Loucy (cell line): Measurements from ENCODE around the gene TIMD4.

Experiments
- H2AFZ ChIP-seq: fragments of 200-600 bp; sonication (generic); 2 replicates; pipeline ENCODE4 v1.6.0; 2016; ENCODE audit warnings: antibody characterized with exemption, mild to moderate bottlenecking, low read length, moderate library complexity
- H3F3A ChIP-seq: fragments of 200-600 bp; 2 replicates; pipeline ENCODE4 v1.6.0; 2016; ENCODE audit warnings: antibody characterized with exemption, low read depth, mild to moderate bottlenecking
- H3K27me3 ChIP-seq: fragments of 200-600 bp; sonication (generic); 2 replicates; pipeline ENCODE4 v1.6.1; 2014; ENCODE audit warnings: low read length, mild to moderate bottlenecking; ENCODE audit not compliant: insufficient read depth, poor library complexity, severe bottlenecking
- H3K36me3 ChIP-seq: fragments of 200-600 bp; sonication (generic); 2 replicates; pipeline ENCODE4 v1.6.1; 2016; ENCODE audit warnings: low read length; ENCODE audit not compliant: insufficient read depth
- H3K4me1 ChIP-seq: fragments of 200-600 bp; sonication (generic); 2 replicates; pipeline ENCODE4 v1.5.1; 2014; ENCODE audit warnings: low read length, mild to moderate bottlenecking; ENCODE audit not compliant: insufficient read depth, poor library complexity, severe bottlenecking
- H3K4me2 ChIP-seq: fragments of 200-600 bp; sonication (generic); 2 replicates; pipeline ENCODE4 v1.6.0; 2014; ENCODE audit warnings: antibody characterized with exemption, low read length, low read depth, mild to moderate bottlenecking; ENCODE audit not compliant: poor library complexity, severe bottlenecking
- H3K4me3 ChIP-seq: fragments of 200-600 bp; sonication (generic); 2 replicates; pipeline ENCODE4 v1.5.1; 2014; ENCODE audit warnings: low read length, mild to moderate bottlenecking, mixed read lengths; ENCODE audit not compliant: poor library complexity, severe bottlenecking
- H3K79me2 ChIP-seq: fragments of 200-600 bp; sonication (generic); 2 replicates; pipeline ENCODE4 v1.6.1; 2014; ENCODE audit warnings: low read length; ENCODE audit not compliant: insufficient read depth
- H3K9ac ChIP-seq: fragments of 200-600 bp; sonication (generic); 2 replicates; pipeline ENCODE4 v1.6.0; 2014; ENCODE audit warnings: mild to moderate bottlenecking, low read depth, low read length, moderate library complexity; ENCODE audit not compliant: poor library complexity, severe bottlenecking
- H3K9me2 ChIP-seq: fragments of 200-600 bp; sonication (generic); replicated peaks from 2 replicates; pipeline ENCODE4 v1.6.1; 2016; ENCODE audit warnings: low read depth, low read length, mixed read lengths
- H3K9me3 ChIP-seq: fragments of 200-600 bp; sonication (generic); 2 replicates; pipeline ENCODE4 v1.6.1; 2014; ENCODE audit warnings: mild to moderate bottlenecking, antibody characterized with exemption, low read length, low read depth; ENCODE audit not compliant: insufficient read depth
- H4K20me1 ChIP-seq: fragments of 200-600 bp; sonication (generic); 2 replicates; pipeline ENCODE4 v1.6.0; 2014; ENCODE audit warnings: antibody characterized with exemption, low read length, mild to moderate bottlenecking; ENCODE audit not compliant: insufficient read depth, poor library complexity, severe bottlenecking
- EZH2phosphoT487 ChIP-seq: fragments of 200-600 bp; IDR thresholded peaks from 2 replicates; pipeline ENCODE4 v1.6.1; 2018; ENCODE audit warnings: antibody characterized with exemption, mild to moderate bottlenecking, moderate library complexity, borderline replicate concordance
- TF ChIP-seq, protein P1 (sequence below): fragments of 200-600 bp; sonication (generic); conservative IDR thresholded peaks from 2 replicates; pipeline ENCODE4 v1.5.1; 2014; ENCODE audit warnings: mild to moderate bottlenecking, antibody characterized with exemption, low read length

Gene TIMD4

DNA sequence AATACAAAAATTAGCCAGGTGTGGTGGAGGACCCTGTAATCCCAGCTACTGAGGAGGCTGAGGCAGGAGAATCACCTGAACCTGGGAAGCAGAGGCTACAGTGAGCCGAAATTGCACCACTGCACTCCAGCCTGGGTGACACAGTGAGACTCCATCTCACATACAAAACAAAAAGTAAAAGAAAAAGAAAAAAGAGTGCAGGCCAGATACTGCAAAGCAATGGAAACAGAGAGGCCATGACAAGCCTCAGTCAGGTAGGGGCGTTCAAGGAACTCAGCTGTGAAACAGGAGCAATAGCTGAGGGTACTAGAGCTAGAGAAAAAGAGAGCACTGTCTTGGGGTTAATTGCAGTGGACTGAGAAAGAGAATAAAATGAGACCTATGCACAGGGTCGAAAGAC, 56.2 kb downstream of the TIMD4 start:
- Histone ChIP-seq H3K4me1 (no peaks in the 10 kb centered on the region), H3F3A (no peaks in the 10 kb centered on the region), H2AFZ (no peak overlapping the region), H4K20me1 (no peaks in the 10 kb centered on the region), H3K36me3 (no peaks in the 10 kb centered on the region), H3K27me3 (no peaks in the 10 kb centered on the region), H3K79me2 (no peaks in the 10 kb centered on the region), H3K4me3 (no peak overlapping the region), H3K9ac (no peak overlapping the region), H3K9me3 (no peaks in the 10 kb centered on the region), H3K4me2 (no peak overlapping the region), H3K9me2 (no peaks in the 10 kb centered on the region)
- TF ChIP-seq EZH2phosphoT487: no peak
- TF ChIP-seq, protein P1, sequence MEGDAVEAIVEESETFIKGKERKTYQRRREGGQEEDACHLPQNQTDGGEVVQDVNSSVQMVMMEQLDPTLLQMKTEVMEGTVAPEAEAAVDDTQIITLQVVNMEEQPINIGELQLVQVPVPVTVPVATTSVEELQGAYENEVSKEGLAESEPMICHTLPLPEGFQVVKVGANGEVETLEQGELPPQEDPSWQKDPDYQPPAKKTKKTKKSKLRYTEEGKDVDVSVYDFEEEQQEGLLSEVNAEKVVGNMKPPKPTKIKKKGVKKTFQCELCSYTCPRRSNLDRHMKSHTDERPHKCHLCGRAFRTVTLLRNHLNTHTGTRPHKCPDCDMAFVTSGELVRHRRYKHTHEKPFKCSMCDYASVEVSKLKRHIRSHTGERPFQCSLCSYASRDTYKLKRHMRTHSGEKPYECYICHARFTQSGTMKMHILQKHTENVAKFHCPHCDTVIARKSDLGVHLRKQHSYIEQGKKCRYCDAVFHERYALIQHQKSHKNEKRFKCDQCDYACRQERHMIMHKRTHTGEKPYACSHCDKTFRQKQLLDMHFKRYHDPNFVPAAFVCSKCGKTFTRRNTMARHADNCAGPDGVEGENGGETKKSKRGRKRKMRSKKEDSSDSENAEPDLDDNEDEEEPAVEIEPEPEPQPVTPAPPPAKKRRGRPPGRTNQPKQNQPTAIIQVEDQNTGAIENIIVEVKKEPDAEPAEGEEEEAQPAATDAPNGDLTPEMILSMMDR: no peak

GRCh38 chr5:156896546-156896945, 66.5 kb downstream of the TIMD4 start:
- H3K9me2 ChIP-seq: no peaks in the 10 kb centered on the region
- no peak for TF ChIP-seq EZH2phosphoT487
- TF ChIP-seq, protein P1: no peak
- no peaks in the 10 kb centered on the region for H3K27me3 ChIP-seq
- no peak overlapping the region for H3K4me2 ChIP-seq
- H3K79me2 ChIP-seq: no peaks in the 10 kb centered on the region
- no peaks in the 10 kb centered on the region for H4K20me1 ChIP-seq
- no peaks in the 10 kb centered on the region for H3K9me3 ChIP-seq
- H3K9ac ChIP-seq: no peak overlapping the region
- H3K4me1 ChIP-seq: no peaks in the 10 kb centered on the region
- no peak overlapping the region for H3K4me3 ChIP-seq
- no peaks in the 10 kb centered on the region for H3K36me3 ChIP-seq
- no peak overlapping the region for H2AFZ ChIP-seq
- H3F3A ChIP-seq: no peaks in the 10 kb centered on the region

DNA sequence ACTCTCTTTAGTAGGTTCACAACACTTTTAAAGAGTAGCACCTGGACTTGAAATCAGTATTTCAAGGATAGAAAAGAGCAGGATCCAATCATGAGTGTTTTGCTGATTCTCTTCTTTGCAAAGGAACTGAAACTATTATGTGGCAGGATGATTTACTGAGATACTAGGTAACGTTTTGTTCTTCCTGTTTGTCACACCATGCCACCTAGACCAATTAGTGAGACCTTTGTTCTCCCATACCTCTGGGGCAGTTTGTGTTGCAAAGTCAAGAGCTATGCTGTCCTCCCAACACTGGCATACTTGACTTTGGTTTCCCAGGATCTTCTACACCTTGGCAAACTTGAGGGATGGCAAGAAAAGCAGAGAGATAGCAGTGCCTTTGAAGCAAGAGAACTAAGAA, 69.5 kb downstream of the TIMD4 start:
- no peaks in the 10 kb centered on the region for H3K4me1 ChIP-seq
- no peaks in the 10 kb centered on the region for H3K27me3 ChIP-seq
- TF ChIP-seq EZH2phosphoT487: no peak
- TF ChIP-seq, protein P1: no peak
- H3K9ac ChIP-seq: no peak overlapping the region
- H3K4me2 ChIP-seq: no peak overlapping the region
- no peaks in the 10 kb centered on the region for H4K20me1 ChIP-seq
- H3K4me3 ChIP-seq: no peak overlapping the region
- no peaks in the 10 kb centered on the region for H3F3A ChIP-seq
- H3K79me2 ChIP-seq: no peaks in the 10 kb centered on the region
- no peaks in the 10 kb centered on the region for H3K36me3 ChIP-seq
- peak overlapping the region; percentile 64; the same call in 1 of the 2 replicates for H2AFZ ChIP-seq
- H3K9me2 ChIP-seq: no peaks in the 10 kb centered on the region
- H3K9me3 ChIP-seq: no peaks in the 10 kb centered on the region
